A673 (cell line): Measurements from ENCODE around the gene NFATC3. TPM values are rescaled to one million over a fixed set of nuclear protein-coding genes. Genes with fewer than 3 reads are reported as not detected.

Experiments used
- BruUV-seq: library from RNA; stranded (reverse); fragments of 400-500 nt; replicated peaks from 2 replicates; lab custom pipeline; 2021; lab: Mats Ljungman, UMichigan
- CTCF ChIA-PET: fragments of 300-600 bp; sonication (Branson Sonifier 250); formaldehyde crosslinking; loops from one replicate; lab custom pipeline; 2022; ENCODE audit warnings: antibody characterized with exemption; lab: Charles Lee
- POLR2A ChIA-PET: fragments of 300-600 bp; sonication (Branson Sonifier 250); formaldehyde crosslinking; loops from one replicate; lab custom pipeline; 2022; ENCODE audit warnings: antibody characterized with exemption; ENCODE audit not compliant: low non-redundant PET; lab: Charles Lee
- DNase-seq: peaks from one replicate; pipeline ENCODE4 v3.0.0-alpha.2; 2015; ENCODE audit warnings: low spot score
- H3K27ac ChIP-seq: fragments of 200-600 bp; sonication (generic); 2 replicates; pipeline ENCODE4 v1.5.1; 2016; ENCODE audit warnings: mixed run types, low read depth, mild to moderate bottlenecking, mixed read lengths, antibody characterized with exemption, low read length; ENCODE audit not compliant: poor library complexity, severe bottlenecking
- H3K27me3 ChIP-seq: fragments of 200-600 bp; sonication (generic); replicated peaks from 2 replicates; pipeline ENCODE4 v1.6.1; 2017; ENCODE audit warnings: mixed run types, low read depth, mild to moderate bottlenecking, mixed read lengths, antibody characterized with exemption, low read length; ENCODE audit not compliant: insufficient read depth, poor library complexity
- H3K36me3 ChIP-seq: fragments of 200-600 bp; sonication (generic); 2 replicates; pipeline ENCODE4 v1.6.1; 2016; ENCODE audit warnings: mixed run types, mild to moderate bottlenecking, mixed read lengths, antibody characterized with exemption, low read length; ENCODE audit not compliant: insufficient read depth, poor library complexity, severe bottlenecking
- H3K4me1 ChIP-seq: fragments of 200-600 bp; sonication (generic); 2 replicates; pipeline ENCODE4 v1.6.1; 2017; ENCODE audit warnings: mixed run types, mild to moderate bottlenecking, mixed read lengths, antibody characterized with exemption, low read length; ENCODE audit not compliant: insufficient read depth, poor library complexity, severe bottlenecking
- H3K4me3 ChIP-seq: fragments of 200-600 bp; sonication (generic); 2 replicates; pipeline ENCODE4 v1.5.1; 2016; ENCODE audit warnings: low read depth, mixed run types, mild to moderate bottlenecking, mixed read lengths, low read length; ENCODE audit not compliant: poor library complexity, severe bottlenecking
- H3K9me3 ChIP-seq: fragments of 200-600 bp; sonication (generic); 2 replicates; pipeline ENCODE4 v1.6.1; 2016; ENCODE audit warnings: mixed run types, low read depth, mild to moderate bottlenecking, mixed read lengths, antibody characterized with exemption, low read length; ENCODE audit not compliant: poor library complexity, severe bottlenecking
- EZH2 ChIP-seq: fragments of 200-600 bp; sonication (generic); IDR thresholded peaks from 2 replicates; pipeline ENCODE4 v1.6.1; 2017; ENCODE audit warnings: borderline replicate concordance, low read depth, mild to moderate bottlenecking, mixed read lengths, antibody characterized with exemption, low read length; ENCODE audit not compliant: poor library complexity, severe bottlenecking
- intact Hi-C: fragments of 100-400 bp; cut with micrococcal nuclease; formaldehyde crosslinking; loops from one replicate; pipeline ENCODE4 v1.10.0; 2022; ENCODE audit not compliant: unreplicated experiment
- total RNA-seq: library from RNA; stranded (reverse); gene quantifications from 2 replicates; pipeline ENCODE4 v1.2.3, GENCODE V29; 2021
- TF ChIP-seq, protein P1 (sequence below): fragments of 300-800, 200-600 bp; sonication (generic); conservative IDR thresholded peaks from 2 replicates; pipeline ENCODE4 v1.5.1; 2017; ENCODE audit warnings: low read depth, mild to moderate bottlenecking, antibody characterized with exemption, low read length, moderate library complexity, mixed read lengths

The NFATC3 gene
- total RNA-seq, 1 experiment from 2014 or later, result 56.0 TPM

DNA sequence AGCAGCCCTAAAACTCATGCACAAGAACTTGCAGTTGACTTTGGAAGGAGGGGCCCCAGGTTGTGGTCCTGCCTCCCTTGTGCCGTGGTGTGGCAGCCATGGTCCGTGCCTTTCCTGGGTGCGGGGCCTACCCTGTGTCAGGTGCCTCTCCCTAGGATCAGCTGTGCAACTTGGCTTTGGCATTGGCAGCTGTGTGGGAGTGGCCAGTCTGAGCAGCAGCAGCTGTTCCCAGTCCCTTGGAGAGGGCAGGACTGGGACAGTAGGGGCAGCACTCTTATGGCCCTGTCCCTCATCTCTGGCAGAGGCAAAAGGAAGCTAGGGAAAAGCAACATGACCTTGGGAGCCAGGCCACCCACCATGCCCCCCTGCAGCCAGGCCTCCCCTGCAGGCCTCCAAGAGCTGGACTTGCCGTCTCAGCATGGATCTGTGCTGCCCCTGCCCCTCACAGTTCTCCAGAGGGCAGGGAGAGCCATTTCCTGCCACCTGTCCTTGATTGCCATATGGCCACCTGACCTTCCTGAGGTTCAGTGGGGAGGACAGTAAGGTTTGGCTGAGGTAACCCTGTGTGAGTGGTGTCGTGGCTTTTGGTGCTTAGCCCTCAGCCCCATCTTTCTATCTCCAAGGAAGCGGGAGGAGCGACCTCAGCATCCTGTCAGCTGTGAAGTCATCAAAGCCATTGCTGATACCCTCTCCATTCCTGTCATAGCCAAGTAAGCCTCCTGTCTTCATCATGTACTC is 15.5 kb upstream of the NFATC3 start:
- Histone ChIP-seq H3K4me3 (no peak overlapping the region), H3K27me3 (no peaks in the 10 kb centered on the region), H3K4me1 (peaks cover 5% of the 10 kb centered on the region), H3K27ac (no peak overlapping the region), H3K36me3 (no peaks in the 10 kb centered on the region), H3K9me3 (no peaks in the 10 kb centered on the region)
- ChIA-PET CTCF (interaction anchor here (0.6 kb wide), 1 partner anchor 137 kb away, joined by 3 read pairs; no protein-coding TSS in a partner anchor), POLR2A (interaction anchor here (0.6 kb wide), 1 partner anchor 24 kb away, joined by 3 read pairs; no protein-coding TSS in a partner anchor)
- BruUV-seq, result no TSS peak
- TF ChIP-seq, protein P1, sequence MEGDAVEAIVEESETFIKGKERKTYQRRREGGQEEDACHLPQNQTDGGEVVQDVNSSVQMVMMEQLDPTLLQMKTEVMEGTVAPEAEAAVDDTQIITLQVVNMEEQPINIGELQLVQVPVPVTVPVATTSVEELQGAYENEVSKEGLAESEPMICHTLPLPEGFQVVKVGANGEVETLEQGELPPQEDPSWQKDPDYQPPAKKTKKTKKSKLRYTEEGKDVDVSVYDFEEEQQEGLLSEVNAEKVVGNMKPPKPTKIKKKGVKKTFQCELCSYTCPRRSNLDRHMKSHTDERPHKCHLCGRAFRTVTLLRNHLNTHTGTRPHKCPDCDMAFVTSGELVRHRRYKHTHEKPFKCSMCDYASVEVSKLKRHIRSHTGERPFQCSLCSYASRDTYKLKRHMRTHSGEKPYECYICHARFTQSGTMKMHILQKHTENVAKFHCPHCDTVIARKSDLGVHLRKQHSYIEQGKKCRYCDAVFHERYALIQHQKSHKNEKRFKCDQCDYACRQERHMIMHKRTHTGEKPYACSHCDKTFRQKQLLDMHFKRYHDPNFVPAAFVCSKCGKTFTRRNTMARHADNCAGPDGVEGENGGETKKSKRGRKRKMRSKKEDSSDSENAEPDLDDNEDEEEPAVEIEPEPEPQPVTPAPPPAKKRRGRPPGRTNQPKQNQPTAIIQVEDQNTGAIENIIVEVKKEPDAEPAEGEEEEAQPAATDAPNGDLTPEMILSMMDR, result no peak
- no peak for TF ChIP-seq EZH2
- no peak for DNase-seq
- intact Hi-C loops, result no loop called here

DNA sequence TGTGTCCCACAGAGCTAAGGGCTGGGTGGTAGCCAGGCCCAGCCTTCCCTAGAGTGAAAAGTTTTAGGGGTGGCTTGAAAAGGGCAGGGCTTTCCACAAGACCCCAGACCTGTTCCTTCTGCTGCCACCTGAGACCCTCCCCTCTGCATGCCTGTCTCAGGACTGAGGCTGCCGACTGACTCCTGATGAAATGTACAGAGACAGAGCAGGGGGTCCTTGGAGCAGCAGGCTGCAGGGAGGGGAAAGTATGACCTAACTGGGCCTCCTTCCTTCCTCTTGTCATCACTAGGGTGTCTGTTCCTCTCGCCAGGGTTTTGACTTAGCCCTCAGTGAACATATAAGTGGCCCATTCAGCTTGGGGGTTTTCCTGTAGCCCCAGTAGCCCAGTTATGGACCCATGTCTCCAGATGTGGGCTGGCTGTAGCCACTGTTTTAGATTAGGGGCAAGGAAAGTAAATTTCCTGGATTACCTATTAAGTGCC is 14.9 kb upstream of the NFATC3 start:
- Histone ChIP-seq H3K4me3 (no peak overlapping the region), H3K27me3 (no peaks in the 10 kb centered on the region), H3K36me3 (no peaks in the 10 kb centered on the region), H3K27ac (no peak overlapping the region), H3K4me1 (peaks cover 5% of the 10 kb centered on the region), H3K9me3 (no peaks in the 10 kb centered on the region)
- intact Hi-C loops, result no loop called here
- no TSS peak for BruUV-seq
- ChIA-PET POLR2A (no interaction called here), CTCF (interaction anchor here (0.6 kb wide), 1 partner anchor 136 kb away, joined by 3 read pairs; no protein-coding TSS in a partner anchor)
- TF ChIP-seq, protein P1, result no peak
- TF ChIP-seq EZH2, result no peak
- DNase-seq, result no peak

DNA sequence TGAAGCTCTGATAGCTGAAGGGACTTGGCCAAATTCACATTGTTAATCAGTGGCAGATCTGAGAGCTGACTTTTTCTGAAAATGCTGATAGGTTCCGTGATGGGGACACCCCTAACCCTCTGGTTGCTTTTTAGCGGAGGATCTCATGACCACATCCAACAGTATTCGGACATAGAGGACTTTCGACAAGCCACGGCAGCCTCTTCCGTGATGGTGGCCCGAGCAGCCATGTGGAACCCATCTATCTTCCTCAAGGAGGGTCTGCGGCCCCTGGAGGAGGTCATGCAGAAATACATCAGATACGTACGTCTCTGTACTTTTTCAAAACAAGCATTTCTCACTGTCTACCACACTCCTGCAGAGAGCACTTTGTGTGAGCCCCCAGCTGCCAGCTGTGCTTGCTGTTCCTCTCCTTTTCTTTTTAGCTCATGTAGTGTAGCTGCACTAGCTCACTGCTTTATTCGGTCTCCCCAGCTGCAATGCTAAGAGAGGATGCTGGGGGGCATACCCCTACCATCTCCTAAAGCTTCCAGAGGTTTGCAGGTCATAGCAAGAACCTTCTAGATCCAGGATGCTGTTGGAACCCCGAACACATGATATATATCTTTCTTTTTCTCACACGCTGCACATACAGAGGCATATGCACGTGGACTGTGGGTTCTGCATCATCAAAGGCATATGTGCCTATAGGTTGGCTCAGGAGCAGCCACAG is 14.2 kb upstream of the NFATC3 start:
- DNase-seq, result no peak
- TF ChIP-seq EZH2, result no peak
- TF ChIP-seq, protein P1, result no peak
- no TSS peak for BruUV-seq
- Histone ChIP-seq H3K27ac (no peak overlapping the region), H3K4me3 (no peak overlapping the region), H3K4me1 (peaks cover 5% of the 10 kb centered on the region), H3K27me3 (no peaks in the 10 kb centered on the region), H3K9me3 (no peaks in the 10 kb centered on the region), H3K36me3 (no peaks in the 10 kb centered on the region)
- ChIA-PET POLR2A (no interaction called here), CTCF (no interaction called here)
- intact Hi-C loops, result no loop called here
